SK-N-SH (cell line): Measurements from ENCODE around the gene UBE2G2. TPM values are rescaled to one million over a fixed set of nuclear protein-coding genes. Genes with fewer than 3 reads are reported as not detected.

Source experiments
- CTCF ChIA-PET: fragments of 300-600, 350-600 bp; formaldehyde crosslinking; extraction: SDS; loops from one replicate; lab custom pipeline; 2021; lab: Yijun Ruan, JAX
- POLR2A ChIA-PET: fragments of 350-600 bp; sonication (Branson Sonifier 250); formaldehyde crosslinking; extraction: SDS; loops from one replicate; lab custom pipeline; 2020; ENCODE audit warnings: antibody characterized with exemption, inconsistent platforms; lab: Yijun Ruan, JAX
- DNase-seq: peaks from one replicate; pipeline ENCODE4 v3.0.0; 2012
- H2AFZ ChIP-seq: fragments of 200-600 bp; sonication (generic); 2 replicates; pipeline ENCODE4 v1.8.1; 2016; ENCODE audit warnings: antibody characterized with exemption, mild to moderate bottlenecking, low read depth
- H3F3A ChIP-seq: fragments of 200-600 bp; sonication (generic); replicated peaks from 2 replicates; pipeline ENCODE3; 2016; ENCODE audit warnings: antibody characterized with exemption, mild to moderate bottlenecking; ENCODE audit not compliant: insufficient read depth
- H3K27ac ChIP-seq, 2 experiments: fragments of 200-500 bp in 1 of 2; fragments of 200-600 bp in 1 of 2; sonication (Bioruptor generic) in 1 of 2; sonication (generic), shearing (Covaris generic) in 1 of 2; 2 replicates each; pipeline versions ENCODE4 v1.5.1 to v1.6.1; 2014 to 2016; ENCODE audit warnings: low read depth in 2 of 2, inconsistent platforms in 1 of 2, low read length in 1 of 2, mild to moderate bottlenecking in 1 of 2, mixed read lengths in 1 of 2
- H3K27me3 ChIP-seq: fragments of 200-600 bp; sonication (generic), shearing (Covaris generic); 2 replicates; pipeline ENCODE4 v1.6.1; 2016; ENCODE audit warnings: mixed run types; ENCODE audit not compliant: insufficient read depth
- H3K36me3 ChIP-seq, 2 experiments: fragments of 200-500 bp in 1 of 2; fragments of 200-600 bp in 1 of 2; sonication (Bioruptor generic) in 1 of 2; sonication (generic) in 1 of 2; replicated peaks in 1 of 2; 2 replicates each; pipeline versions ENCODE3 to v1.5.1; 2014 to 2016; ENCODE audit warnings: low read length in 1 of 2, mild to moderate bottlenecking in 1 of 2; ENCODE audit not compliant: insufficient read depth in 2 of 2, control insufficient read depth in 1 of 2
- H3K4me1 ChIP-seq, 2 experiments: fragments of 200-500 bp in 1 of 2; fragments of 200-600 bp in 1 of 2; sonication (Bioruptor generic) in 1 of 2; sonication (generic), shearing (Covaris generic) in 1 of 2; 2 replicates each; pipeline versions ENCODE4 v1.5.1 to v1.6.1; 2014 to 2016; ENCODE audit warnings: low read depth in 1 of 2, low read length in 1 of 2, mixed run types in 1 of 2; ENCODE audit not compliant: insufficient read depth in 2 of 2, control insufficient read depth in 1 of 2
- H3K4me2 ChIP-seq: fragments of 200-600 bp; sonication (generic), shearing (Covaris generic); 2 replicates; pipeline ENCODE4 v1.6.1; 2017; ENCODE audit warnings: mixed run types
- H3K4me3 ChIP-seq, 2 experiments: fragments of 200-500 bp in 1 of 2; fragments of 200-600 bp in 1 of 2; sonication (Bioruptor generic) in 1 of 2; sonication (generic), shearing (Covaris generic) in 1 of 2; 2 replicates each; pipeline versions ENCODE4 v1.5.1 to v1.8.1; 2014 to 2016; ENCODE audit warnings: low read depth in 2 of 2, inconsistent platforms in 1 of 2, low read length in 1 of 2, mild to moderate bottlenecking in 1 of 2, mixed read lengths in 1 of 2, moderate library complexity in 1 of 2
- H3K79me2 ChIP-seq: fragments of 200-600 bp; sonication (generic); 2 replicates; pipeline ENCODE4 v1.8.1; 2017; ENCODE audit warnings: mild to moderate bottlenecking; ENCODE audit not compliant: insufficient read depth
- H3K9ac ChIP-seq: fragments of 200-600 bp; sonication (generic); 2 replicates; pipeline ENCODE4 v1.6.1; 2017; ENCODE audit warnings: mixed run types
- H3K9me2 ChIP-seq: fragments of 200-600 bp; sonication (generic); 2 replicates; pipeline ENCODE4 v1.6.1; 2017; ENCODE audit warnings: mixed run types
- H3K9me3 ChIP-seq: fragments of 200-600 bp; sonication (generic); 2 replicates; pipeline ENCODE4 v1.6.1; 2017; ENCODE audit warnings: mixed run types, mild to moderate bottlenecking, moderate library complexity
- H4K20me1 ChIP-seq: fragments of 200-600 bp; sonication (generic); 2 replicates; pipeline ENCODE4 v1.6.1; 2017; ENCODE audit warnings: mild to moderate bottlenecking, mixed run types; ENCODE audit not compliant: insufficient read depth
- EP300 ChIP-seq, 2 experiments: IDR thresholded peaks; 2 replicates each; pipeline versions ENCODE4 v1.4.0 to v1.6.1; 2012; ENCODE audit warnings: borderline replicate concordance in 1 of 2, low read depth in 1 of 2, low read length in 1 of 2
- FOXJ3 ChIP-seq: sonication (generic); formaldehyde crosslinking; IDR thresholded peaks from 2 replicates; pipeline ENCODE4 v1.5.1; 2020; ENCODE audit warnings: mild to moderate bottlenecking, missing genetic modification reagents
- FOXM1 ChIP-seq: IDR thresholded peaks from 2 replicates; pipeline ENCODE4 v1.4.0; 2012; ENCODE audit warnings: low read depth, mild to moderate bottlenecking
- MEF2A ChIP-seq: IDR thresholded peaks from 2 replicates; pipeline ENCODE4 v1.4.0; 2012; ENCODE audit warnings: low read depth, borderline replicate concordance
- MXI1 ChIP-seq: IDR thresholded peaks from 2 replicates; pipeline ENCODE4 v1.6.1; 2012; ENCODE audit warnings: mild to moderate bottlenecking, low read depth, low read length, improper control_type of control experiment
- NFIC ChIP-seq: IDR thresholded peaks from 2 replicates; pipeline ENCODE4 v1.4.0; 2012; ENCODE audit warnings: borderline replicate concordance
- NRF1 ChIP-seq: IDR thresholded peaks from 2 replicates; pipeline ENCODE4 v1.6.1; 2012; ENCODE audit warnings: low read depth, mild to moderate bottlenecking, low read length
- POLR2AphosphoS5 ChIP-seq: IDR thresholded peaks from 2 replicates; pipeline ENCODE4 v1.6.1; 2012; ENCODE audit warnings: low read depth, low read length
- RCOR1 ChIP-seq: fragments of 150-350 bp; IDR thresholded peaks from 2 replicates; pipeline ENCODE4 v1.6.1; 2017; ENCODE audit warnings: antibody characterized with exemption, low read length
- RFX5 ChIP-seq: IDR thresholded peaks from 2 replicates; pipeline ENCODE4 v1.6.1; 2012; ENCODE audit warnings: mild to moderate bottlenecking, improper control_type of control experiment, low read length
- RXRA ChIP-seq: IDR thresholded peaks from 2 replicates; pipeline ENCODE4 v1.4.0; 2012; ENCODE audit warnings: low read depth, mild to moderate bottlenecking, borderline replicate concordance
- TAF1 ChIP-seq: IDR thresholded peaks from 2 replicates; pipeline ENCODE4 v1.6.1; 2012; ENCODE audit warnings: low read depth, mild to moderate bottlenecking, low read length, moderate library complexity, borderline replicate concordance
- TCF12 ChIP-seq: IDR thresholded peaks from 2 replicates; pipeline ENCODE4 v1.4.0; 2012
- TEAD4 ChIP-seq: IDR thresholded peaks from 2 replicates; pipeline ENCODE4 v1.4.0; 2012; ENCODE audit warnings: mild to moderate bottlenecking, borderline replicate concordance; ENCODE audit not compliant: insufficient read depth
- WGBS: methylation state at CpG from one replicate; pipeline ENCODE4 v1.1.6; 2017; ENCODE audit warnings: low lambda C conversion rate; 5-methylcytosine and 5-hydroxymethylcytosine counted together
- polyA plus RNA-seq, 3 experiments: library from polyadenylated mRNA; depleted of rRNA; stranded (reverse); fragments of >200 nt; gene quantifications; 2 replicates each; pipeline ENCODE4 v1.2.3, GENCODE V29; 2012
- TF ChIP-seq, protein P1 (sequence below): fragments of 150-350 bp; IDR thresholded peaks from 2 replicates; pipeline ENCODE4 v1.6.1; 2017; ENCODE audit warnings: antibody characterized with exemption, low read length, low read depth, borderline replicate concordance
- TF ChIP-seq, protein P2 (sequence below): IDR thresholded peaks from 2 replicates; pipeline ENCODE4 v1.4.0; 2012; ENCODE audit warnings: low read depth, borderline replicate concordance
- TF ChIP-seq, protein P3 (sequence below): fragments of 150-350 bp; IDR thresholded peaks from 2 replicates; pipeline ENCODE4 v1.6.1; 2016; ENCODE audit warnings: mild to moderate bottlenecking, low read depth, low read length
- TF ChIP-seq, protein P4 (sequence below): IDR thresholded peaks from 2 replicates; pipeline ENCODE4 v1.4.0; 2012; ENCODE audit warnings: low read depth
- TF ChIP-seq, protein P5 (sequence below): IDR thresholded peaks from 2 replicates; pipeline ENCODE4 v1.6.1; 2012; ENCODE audit warnings: mild to moderate bottlenecking, low read depth, low read length, moderate library complexity
- TF ChIP-seq, protein P6 (sequence below): IDR thresholded peaks from 2 replicates; pipeline ENCODE4; 2012

UBE2G2 gene
- polyA plus RNA-seq, 1 of the 3 experiments (the other 2 are of a cell fraction): 129 TPM

DNA sequence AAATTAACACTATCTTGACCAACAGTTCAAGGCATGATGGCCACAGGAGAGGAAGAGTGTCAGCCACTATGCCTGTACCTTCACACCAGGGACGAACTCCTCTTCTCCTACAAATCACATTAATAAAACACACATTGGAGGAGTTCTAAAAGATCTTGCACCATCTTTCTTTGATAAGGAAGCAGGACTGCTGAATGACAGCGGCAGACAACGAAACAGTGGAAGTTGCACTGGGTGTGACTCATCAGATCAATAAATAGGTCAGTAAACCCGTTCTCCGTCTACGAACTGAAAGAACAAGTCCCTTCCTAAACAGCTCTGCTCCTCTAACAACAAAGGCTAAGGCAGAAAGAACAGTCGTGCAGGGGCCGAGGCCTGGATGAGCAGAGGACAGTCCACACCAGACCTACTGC lies 23.1 kb downstream of the UBE2G2 start:
- CTCF ChIA-PET: interaction anchor here (1.6 kb wide), 1 partner anchor 14 kb away, joined by 5 read pairs; no protein-coding TSS in a partner anchor
- 100% methylated on average over 8 of the region's 8 CpGs for WGBS

More for the DNA sequence above, 23.1 kb downstream of the UBE2G2 start:
- TF ChIP-seq, protein P1, sequence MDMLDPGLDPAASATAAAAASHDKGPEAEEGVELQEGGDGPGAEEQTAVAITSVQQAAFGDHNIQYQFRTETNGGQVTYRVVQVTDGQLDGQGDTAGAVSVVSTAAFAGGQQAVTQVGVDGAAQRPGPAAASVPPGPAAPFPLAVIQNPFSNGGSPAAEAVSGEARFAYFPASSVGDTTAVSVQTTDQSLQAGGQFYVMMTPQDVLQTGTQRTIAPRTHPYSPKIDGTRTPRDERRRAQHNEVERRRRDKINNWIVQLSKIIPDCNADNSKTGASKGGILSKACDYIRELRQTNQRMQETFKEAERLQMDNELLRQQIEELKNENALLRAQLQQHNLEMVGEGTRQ: no peak
- TF ChIP-seq RXRA (no peak), TEAD4 (no peak), RFX5 (no peak), MXI1 (no peak), TAF1 (no peak), MEF2A (no peak), NFIC (no peak), TCF12 (no peak), RCOR1 (no peak), FOXJ3 (CRISPR knock-in tag) (no peak), POLR2AphosphoS5 (no peak), FOXM1 (no peak), EP300 (IDR thresholded peaks at IDR 0.05; ENCODE audit: borderline replicate concordance in 1 of 2, low read depth in 1 of 2, low read length in 1 of 2) (no peak), NRF1 (no peak)
- TF ChIP-seq, protein P2, sequence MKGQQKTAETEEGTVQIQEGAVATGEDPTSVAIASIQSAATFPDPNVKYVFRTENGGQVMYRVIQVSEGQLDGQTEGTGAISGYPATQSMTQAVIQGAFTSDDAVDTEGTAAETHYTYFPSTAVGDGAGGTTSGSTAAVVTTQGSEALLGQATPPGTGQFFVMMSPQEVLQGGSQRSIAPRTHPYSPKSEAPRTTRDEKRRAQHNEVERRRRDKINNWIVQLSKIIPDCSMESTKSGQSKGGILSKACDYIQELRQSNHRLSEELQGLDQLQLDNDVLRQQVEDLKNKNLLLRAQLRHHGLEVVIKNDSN: no peak
- TF ChIP-seq, protein P3, sequence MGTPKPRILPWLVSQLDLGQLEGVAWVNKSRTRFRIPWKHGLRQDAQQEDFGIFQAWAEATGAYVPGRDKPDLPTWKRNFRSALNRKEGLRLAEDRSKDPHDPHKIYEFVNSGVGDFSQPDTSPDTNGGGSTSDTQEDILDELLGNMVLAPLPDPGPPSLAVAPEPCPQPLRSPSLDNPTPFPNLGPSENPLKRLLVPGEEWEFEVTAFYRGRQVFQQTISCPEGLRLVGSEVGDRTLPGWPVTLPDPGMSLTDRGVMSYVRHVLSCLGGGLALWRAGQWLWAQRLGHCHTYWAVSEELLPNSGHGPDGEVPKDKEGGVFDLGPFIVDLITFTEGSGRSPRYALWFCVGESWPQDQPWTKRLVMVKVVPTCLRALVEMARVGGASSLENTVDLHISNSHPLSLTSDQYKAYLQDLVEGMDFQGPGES: no peak
- TF ChIP-seq, protein P4, sequence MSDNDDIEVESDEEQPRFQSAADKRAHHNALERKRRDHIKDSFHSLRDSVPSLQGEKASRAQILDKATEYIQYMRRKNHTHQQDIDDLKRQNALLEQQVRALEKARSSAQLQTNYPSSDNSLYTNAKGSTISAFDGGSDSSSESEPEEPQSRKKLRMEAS: no peak
- TF ChIP-seq, protein P5, sequence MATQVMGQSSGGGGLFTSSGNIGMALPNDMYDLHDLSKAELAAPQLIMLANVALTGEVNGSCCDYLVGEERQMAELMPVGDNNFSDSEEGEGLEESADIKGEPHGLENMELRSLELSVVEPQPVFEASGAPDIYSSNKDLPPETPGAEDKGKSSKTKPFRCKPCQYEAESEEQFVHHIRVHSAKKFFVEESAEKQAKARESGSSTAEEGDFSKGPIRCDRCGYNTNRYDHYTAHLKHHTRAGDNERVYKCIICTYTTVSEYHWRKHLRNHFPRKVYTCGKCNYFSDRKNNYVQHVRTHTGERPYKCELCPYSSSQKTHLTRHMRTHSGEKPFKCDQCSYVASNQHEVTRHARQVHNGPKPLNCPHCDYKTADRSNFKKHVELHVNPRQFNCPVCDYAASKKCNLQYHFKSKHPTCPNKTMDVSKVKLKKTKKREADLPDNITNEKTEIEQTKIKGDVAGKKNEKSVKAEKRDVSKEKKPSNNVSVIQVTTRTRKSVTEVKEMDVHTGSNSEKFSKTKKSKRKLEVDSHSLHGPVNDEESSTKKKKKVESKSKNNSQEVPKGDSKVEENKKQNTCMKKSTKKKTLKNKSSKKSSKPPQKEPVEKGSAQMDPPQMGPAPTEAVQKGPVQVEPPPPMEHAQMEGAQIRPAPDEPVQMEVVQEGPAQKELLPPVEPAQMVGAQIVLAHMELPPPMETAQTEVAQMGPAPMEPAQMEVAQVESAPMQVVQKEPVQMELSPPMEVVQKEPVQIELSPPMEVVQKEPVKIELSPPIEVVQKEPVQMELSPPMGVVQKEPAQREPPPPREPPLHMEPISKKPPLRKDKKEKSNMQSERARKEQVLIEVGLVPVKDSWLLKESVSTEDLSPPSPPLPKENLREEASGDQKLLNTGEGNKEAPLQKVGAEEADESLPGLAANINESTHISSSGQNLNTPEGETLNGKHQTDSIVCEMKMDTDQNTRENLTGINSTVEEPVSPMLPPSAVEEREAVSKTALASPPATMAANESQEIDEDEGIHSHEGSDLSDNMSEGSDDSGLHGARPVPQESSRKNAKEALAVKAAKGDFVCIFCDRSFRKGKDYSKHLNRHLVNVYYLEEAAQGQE: no peak
- TF ChIP-seq, protein P6, sequence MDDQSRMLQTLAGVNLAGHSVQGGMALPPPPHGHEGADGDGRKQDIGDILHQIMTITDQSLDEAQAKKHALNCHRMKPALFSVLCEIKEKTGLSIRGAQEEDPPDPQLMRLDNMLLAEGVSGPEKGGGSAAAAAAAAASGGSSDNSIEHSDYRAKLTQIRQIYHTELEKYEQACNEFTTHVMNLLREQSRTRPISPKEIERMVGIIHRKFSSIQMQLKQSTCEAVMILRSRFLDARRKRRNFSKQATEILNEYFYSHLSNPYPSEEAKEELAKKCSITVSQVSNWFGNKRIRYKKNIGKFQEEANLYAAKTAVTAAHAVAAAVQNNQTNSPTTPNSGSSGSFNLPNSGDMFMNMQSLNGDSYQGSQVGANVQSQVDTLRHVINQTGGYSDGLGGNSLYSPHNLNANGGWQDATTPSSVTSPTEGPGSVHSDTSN: no peak
- Histone ChIP-seq H3F3A (no peaks in the 10 kb centered on the region), H2AFZ (no peak overlapping the region), H3K27ac (no peak overlapping the region), H3K36me3 (peaks cover 49 to 62% of the 10 kb centered on the region in 2 experiments), H3K9me2 (no peaks in the 10 kb centered on the region), H3K4me2 (no peak overlapping the region), H3K27me3 (no peaks in the 10 kb centered on the region), H3K9me3 (no peaks in the 10 kb centered on the region), H3K4me1 (peaks cover 0 to 21% of the 10 kb centered on the region in 2 experiments; a peak in 2 of 4 replicates), H4K20me1 (peaks cover 23% of the 10 kb centered on the region; the same call in 1 of the 2 replicates), H3K9ac (no peak overlapping the region), H3K79me2 (peaks cover 42% of the 10 kb centered on the region; the same call in 1 of the 2 replicates), H3K4me3 (no peak overlapping the region)
- POLR2A ChIA-PET: no interaction called here
- DNase-seq: no peak
